Measurements from ENCODE around the gene MBNL1. TPM values are rescaled to one million over a fixed set of nuclear protein-coding genes. Genes with fewer than 3 reads are reported as not detected.

The MBNL1 gene
- total and polyA plus RNA-seq, 2 of the 13 experiments (the other 11 are each of a cell fraction or from before 2014, with no cell fraction given): 27.1 to 55.4 TPM

DNA sequence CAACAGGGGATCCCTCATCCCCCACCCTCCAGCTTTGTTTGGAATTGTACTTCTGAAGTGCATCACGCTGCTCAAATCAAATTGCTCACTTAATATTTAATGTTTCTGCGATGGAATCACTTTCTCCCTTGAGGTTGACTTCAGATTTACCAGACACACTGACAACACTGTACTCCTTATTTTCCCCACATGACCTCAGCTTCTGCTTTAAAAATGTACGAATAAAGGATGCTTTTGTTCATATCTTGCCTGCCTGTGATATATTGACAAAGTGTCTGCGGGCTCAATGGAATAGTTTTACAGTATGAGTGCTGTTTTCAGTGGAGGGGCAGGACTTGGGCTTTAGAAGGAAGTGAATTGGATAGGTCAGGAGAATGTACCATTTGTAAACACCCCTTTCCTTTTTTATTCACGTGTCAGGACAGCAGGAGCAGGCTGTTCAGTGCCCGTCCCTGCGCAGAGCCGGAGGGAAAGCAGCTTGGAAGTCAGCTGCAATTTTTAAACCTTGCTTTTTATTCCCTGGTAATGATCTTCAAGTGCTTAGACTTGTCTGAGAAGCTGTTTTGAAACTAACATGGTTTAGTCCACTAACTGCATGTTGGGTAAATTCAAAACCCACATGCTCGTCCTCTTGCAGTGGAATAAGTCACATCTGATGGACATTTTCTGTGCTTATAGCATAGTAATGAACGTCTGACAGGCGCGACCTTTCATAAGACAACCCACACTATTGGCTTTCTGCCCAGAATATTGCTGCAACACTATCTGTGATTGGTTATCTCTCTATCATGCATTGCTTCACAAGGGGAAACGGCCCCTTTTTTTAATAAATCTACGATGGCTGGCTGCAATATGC lies 29.9 kb downstream of the MBNL1 start (continued):
- TF ChIP-seq, protein P1, sequence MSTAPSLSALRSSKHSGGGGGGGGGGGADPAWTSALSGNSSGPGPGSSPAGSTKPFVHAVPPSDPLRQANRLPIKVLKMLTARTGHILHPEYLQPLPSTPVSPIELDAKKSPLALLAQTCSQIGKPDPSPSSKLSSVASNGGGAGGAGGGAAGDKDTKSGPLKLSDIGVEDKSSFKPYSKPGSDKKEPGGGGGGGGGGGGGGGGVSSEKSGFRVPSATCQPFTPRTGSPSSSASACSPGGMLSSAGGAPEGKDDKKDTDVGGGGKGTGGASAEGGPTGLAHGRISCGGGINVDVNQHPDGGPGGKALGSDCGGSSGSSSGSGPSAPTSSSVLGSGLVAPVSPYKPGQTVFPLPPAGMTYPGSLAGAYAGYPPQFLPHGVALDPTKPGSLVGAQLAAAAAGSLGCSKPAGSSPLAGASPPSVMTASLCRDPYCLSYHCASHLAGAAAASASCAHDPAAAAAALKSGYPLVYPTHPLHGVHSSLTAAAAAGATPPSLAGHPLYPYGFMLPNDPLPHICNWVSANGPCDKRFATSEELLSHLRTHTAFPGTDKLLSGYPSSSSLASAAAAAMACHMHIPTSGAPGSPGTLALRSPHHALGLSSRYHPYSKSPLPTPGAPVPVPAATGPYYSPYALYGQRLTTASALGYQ (CRISPR knock-in tag; IDR thresholded peaks at IDR 0.05): 0 out of 2 replicates have a peak, but pooled peaks have one; percentile 47
- TF ChIP-seq NR2F2 (IDR thresholded peaks at IDR 0.05; ENCODE audit: borderline replicate concordance, low read depth) (0 out of 2 replicates have a peak, but pooled peaks have one; percentile 13), NFE2L2 (IDR thresholded peaks at IDR 0.05; ENCODE audit: low read length) (no peak), PAWR (CRISPR knock-in tag; IDR thresholded peaks at IDR 0.05; ENCODE audit: borderline replicate concordance) (no peak), EP300 (IDR thresholded peaks at IDR 0.05; ENCODE audit: low read depth in 2 of 2, low read length in 2 of 2) (peak in 1 of 2 experiments; percentile 23; a peak in 1 of 4 replicates), EP300 (CRISPR knock-in tag; IDR thresholded peaks at IDR 0.05; ENCODE audit: borderline replicate concordance) (no peak), RBM22 (optimal IDR thresholded peaks at IDR 0.05; ENCODE audit: low read length) (peak; percentile 57), SMC3 (IDR thresholded peaks at IDR 0.05; ENCODE audit: low read length) (peak; percentile 4; the same call in 1 of the 2 replicates), RBFOX2 (IDR thresholded peaks at IDR 0.05; ENCODE audit: low read depth, low read length) (peak; percentile 48; the same call in 1 of the 2 replicates), POLR2G (IDR thresholded peaks at IDR 0.05; ENCODE audit: low read depth, low read length) (peak; percentile 84), TP53 (CRISPR knock-in tag; conservative IDR thresholded peaks at IDR 0.05) (no peak), ZNF136 (CRISPR knock-in tag; IDR thresholded peaks at IDR 0.05; ENCODE audit: low read depth) (0 out of 2 replicates have a peak, but pooled peaks have one; percentile 61), RXRB (CRISPR knock-in tag; IDR thresholded peaks at IDR 0.05; ENCODE audit: borderline replicate concordance) (peak; percentile 45)
- TF ChIP-seq, protein P2, sequence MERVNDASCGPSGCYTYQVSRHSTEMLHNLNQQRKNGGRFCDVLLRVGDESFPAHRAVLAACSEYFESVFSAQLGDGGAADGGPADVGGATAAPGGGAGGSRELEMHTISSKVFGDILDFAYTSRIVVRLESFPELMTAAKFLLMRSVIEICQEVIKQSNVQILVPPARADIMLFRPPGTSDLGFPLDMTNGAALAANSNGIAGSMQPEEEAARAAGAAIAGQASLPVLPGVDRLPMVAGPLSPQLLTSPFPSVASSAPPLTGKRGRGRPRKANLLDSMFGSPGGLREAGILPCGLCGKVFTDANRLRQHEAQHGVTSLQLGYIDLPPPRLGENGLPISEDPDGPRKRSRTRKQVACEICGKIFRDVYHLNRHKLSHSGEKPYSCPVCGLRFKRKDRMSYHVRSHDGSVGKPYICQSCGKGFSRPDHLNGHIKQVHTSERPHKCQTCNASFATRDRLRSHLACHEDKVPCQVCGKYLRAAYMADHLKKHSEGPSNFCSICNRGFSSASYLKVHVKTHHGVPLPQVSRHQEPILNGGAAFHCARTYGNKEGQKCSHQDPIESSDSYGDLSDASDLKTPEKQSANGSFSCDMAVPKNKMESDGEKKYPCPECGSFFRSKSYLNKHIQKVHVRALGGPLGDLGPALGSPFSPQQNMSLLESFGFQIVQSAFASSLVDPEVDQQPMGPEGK (CRISPR knock-in tag; IDR thresholded peaks at IDR 0.05): 0 out of 2 replicates have a peak, but pooled peaks have one; percentile 18
- TF ChIP-seq, protein P3, sequence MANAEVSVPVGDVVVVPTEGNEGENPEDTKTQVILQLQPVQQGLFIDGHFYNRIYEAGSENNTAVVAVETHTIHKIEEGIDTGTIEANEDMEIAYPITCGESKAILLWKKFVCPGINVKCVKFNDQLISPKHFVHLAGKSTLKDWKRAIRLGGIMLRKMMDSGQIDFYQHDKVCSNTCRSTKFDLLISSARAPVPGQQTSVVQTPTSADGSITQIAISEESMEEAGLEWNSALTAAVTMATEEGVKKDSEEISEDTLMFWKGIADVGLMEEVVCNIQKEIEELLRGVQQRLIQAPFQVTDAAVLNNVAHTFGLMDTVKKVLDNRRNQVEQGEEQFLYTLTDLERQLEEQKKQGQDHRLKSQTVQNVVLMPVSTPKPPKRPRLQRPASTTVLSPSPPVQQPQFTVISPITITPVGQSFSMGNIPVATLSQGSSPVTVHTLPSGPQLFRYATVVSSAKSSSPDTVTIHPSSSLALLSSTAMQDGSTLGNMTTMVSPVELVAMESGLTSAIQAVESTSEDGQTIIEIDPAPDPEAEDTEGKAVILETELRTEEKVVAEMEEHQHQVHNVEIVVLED (CRISPR knock-in tag; IDR thresholded peaks at IDR 0.05; ENCODE audit: borderline replicate concordance): 0 out of 2 replicates have a peak, but pooled peaks have one; percentile 22
